Right hindlimb (tissue), 1 donor: ENCODE data around the gene CTRB1.
"Not testable (repeated sequence)": the region's sequence is repeated elsewhere in the genome, so short reads cannot be mapped to it uniquely, and the experiment has no call there.

ENCODE experiments used
- DNase-seq: peaks from one replicate; pipeline ENCODE4 v3.0.0-alpha.2; 2018

Gene CTRB1

DNA sequence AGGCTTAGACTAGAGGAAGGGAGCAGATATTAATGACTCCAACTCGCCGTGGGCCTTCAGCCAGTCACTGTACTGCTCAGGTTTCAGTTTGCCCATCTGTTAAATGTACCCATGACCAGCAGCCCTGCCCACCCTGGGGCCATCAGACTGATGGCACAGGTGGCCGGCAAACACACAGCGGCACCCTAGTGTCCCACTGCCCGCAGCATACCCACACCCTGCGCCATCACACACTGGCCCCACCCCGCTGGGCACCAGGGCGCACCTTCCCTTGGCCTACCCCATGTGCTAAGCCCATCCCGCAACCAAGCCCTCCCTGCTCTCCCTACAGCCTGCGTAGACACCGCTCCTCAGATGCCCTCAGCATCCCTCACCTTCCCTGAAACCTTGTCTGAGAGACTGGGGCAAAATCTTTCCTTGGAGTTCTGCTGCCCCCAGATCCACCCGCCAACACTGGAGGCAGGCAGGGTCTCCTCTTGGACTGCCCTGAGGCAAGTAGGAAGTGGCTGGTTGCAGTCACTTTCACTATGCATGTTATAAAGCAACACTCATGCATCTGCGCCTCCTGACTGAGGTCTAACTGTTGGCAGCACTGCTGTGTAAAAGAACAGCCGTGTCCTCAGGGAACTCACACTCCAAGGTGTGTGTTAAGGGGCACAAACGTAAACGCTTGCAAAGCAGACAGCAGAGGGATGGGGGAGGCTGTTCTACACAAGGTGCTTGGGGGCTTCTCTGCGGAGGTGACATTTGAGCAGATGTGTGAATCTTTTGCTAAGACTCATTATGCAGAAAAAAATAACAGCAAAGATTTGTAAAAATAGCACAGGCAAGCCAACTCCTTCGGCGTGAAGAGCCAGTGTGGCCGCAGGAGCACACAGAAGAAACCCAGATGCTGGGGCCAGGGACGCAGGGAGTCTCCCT is 39.4 kb downstream of the CTRB1 start:
- no peak for DNase-seq

DNA sequence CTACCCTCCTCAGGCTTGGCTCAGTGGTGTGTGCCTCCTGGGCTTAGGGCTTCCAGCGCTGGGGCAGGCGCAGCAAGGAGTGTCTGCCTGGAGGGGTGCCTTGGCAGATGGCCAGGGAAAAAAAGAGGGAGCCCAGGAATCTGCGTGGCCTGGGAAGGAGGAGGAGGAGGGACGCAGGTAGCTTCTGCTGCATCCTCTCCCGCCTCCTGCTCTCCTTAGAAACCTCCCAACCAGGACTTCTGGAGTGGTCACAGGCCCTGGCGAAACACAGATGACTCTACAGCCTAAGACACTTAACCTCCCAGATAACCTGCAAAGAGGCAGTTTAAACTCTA is 40.0 kb downstream of the CTRB1 start:
- no peak for DNase-seq

DNA sequence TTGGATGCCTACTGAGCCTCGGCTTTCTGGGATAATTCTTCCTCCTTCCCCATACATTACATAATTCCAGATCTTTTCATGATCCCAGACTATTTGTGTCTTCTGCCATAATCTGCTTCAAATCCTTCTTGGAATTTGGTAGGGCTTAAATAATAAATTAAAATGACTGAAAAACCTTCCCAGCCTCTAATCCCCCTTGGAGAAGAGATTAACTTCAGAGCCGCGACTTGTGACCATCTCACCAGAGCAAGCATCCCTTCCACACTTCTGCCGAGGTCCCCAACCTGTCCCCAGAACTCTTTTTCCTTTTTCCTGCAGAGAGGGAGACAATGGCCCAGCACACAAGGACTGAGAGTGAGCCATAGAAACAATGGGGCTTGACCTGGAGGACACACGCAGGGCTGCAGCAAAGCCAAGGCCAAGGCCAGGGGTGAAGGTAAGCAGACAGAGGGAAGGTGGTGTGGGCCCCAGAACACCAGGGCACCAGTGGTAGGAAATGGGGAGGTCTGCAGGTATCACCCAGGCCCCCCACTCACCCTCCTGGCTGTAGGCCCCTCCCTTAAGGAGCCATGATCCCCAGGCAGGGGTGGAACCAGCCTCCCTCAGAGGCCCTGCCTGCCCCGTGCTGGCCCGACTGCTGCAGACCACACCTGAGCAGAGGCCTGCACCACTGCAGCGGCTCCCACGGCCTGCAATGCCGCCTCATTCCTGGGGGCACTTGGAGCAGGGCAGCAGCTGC is 42.2 kb downstream of the CTRB1 start:
- no peak for DNase-seq

DNA sequence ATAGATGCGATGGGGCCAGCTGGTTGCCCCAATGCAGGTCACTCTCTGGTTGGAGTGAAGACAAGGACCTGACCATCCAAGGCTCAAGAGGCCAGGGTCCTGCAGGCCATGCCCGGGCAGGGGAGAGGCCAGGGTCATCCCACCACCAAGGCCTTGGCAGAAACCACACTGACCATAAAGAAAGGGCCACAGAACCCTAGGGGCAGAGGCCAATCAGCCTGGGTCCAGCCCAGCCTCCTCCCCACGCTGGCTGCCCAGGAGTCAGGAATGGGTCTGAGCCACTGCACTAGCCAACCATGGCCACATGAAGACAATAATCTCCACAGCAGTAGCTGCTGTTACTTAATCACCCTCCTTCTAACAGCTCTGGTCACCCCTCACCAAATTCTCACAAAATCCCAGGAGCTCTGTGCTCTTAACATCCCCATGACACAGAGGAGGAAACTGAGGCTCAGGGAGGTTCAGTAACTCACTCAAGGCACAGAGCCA is 42.8 kb downstream of the CTRB1 start:
- no peak for DNase-seq

DNA sequence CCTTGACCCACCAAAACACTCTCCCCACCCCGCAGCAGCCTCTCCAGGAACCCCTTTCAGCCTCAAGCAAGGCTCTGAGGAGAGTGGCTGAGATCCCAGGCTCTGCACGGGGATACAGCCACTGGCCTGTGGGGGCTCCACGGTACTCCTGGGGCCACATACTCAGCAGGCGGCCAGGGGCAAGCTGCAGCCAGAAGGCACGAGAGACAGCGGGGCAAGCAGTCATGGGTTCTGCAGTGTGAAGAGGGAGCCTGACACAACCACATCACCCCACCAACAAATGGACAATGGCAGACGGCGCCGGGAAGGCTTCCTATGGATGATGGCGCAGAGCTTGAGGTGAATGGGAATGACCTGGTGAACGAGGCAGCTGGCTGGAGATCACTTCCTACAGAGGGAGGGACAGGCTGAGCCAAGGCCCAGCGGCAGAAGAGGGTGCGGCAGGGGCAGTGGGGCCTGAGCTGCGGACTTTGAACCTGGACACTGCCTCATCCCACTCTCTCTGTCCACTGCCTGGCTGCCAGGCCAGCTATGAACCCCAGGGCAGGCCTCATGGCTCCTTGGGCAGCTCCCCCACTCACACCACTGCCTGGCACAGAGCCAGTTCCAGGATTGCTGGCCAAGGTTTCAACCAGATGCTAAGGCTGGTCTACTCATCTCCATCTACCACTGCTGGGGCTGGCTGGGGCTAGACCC is 43.5 kb downstream of the CTRB1 start:
- DNase-seq = no peak

DNA sequence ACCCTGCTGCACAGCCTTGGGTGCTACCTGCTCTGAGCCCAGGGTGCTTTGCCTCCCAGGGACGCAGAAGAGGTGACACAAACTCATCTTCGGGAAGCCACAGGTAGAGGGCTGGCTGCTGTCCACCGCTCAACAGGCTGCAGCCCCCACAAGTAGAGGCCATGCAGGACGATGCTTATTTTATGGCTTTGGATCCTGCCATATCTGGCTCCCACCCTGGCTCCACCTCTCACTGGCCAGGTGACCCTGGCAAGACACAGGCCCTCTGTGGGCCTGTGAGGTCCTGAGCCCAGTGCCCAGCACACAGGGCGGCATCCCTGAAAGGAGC is 44.0 kb downstream of the CTRB1 start:
- no peak for DNase-seq

DNA sequence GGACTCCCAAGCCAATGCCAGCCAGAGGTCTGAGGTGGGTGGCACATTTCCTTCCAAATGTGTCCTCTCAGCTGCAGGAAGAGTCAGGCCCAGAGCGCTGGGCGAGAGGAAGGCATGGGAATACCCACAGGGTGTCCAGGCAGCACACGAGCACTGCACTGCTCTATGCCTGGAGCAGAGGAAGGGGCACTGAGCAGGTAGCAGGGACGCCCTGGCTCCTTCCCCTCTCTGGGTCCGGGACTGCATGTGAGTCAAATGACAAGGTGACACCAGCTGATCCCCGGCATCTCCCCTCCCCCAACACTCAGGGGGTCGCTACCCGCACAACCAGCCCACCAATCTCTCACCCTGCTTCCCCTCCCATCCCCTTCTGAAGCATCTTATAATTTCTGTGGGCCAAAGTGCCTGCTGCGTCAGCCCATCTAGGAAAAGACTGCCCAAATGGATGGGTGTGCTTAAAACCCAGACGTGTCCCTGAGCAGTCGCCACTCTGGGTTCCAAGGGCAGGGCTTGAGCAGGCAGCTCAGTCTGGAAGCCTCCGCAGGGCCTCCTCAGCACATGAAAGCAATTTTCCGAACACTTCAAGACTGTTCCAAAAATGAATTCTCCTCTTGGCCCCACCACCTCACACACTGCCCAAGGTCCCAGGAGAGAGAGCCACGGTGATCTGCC is 44.6 kb downstream of the CTRB1 start:
- DNase-seq = no peak

DNA sequence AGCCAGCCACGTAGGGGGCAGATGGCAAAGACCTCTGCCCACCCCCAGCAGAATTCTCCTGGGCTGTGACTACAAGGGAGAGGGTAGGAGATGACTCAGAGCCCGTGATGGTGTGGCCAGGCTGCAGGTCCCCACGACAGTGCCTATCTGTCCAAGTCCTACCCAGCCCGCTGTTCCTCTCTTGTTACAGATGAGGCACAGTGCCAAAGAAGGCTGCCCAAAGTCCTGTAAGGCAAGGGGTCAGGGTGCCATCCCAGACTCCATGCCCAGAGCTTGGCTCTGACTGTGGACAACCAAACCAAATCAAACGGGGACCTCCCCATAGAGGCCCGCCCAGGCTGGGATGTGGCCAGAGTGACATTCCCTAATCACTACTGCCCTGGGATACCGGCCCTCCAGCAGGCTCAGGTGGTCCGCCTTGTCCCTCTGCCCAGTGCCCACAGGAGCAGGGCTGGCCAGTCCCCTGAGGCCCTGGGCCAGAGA is 45.2 kb downstream of the CTRB1 start:
- DNase-seq = no peak

DNA sequence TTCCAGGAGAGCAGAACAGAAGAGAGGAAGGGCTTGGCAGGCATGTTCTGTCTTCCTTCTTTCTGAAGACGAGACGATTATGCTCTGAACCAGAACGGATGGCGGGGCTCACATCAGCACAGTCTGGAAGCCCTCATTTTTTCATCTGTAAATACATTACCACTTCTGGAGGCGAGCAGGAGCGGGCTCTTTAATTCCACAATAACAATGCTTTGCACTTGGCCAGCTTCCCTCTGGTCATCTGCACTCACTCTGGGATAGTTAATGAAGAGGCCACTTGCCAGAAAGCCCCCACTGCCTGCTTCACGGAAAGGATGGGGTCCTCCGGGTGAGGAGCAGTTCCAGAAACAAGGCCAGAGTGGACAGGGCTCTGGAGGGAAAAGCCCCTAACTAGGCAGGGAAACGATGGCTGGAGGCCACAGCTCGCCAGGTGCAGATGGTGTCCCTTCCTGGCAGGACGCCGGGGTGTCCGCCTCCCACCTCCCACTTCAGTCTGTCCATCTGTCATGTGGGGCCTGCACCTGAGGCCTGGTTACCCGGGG is 45.7 kb downstream of the CTRB1 start:
- DNase-seq = peak; percentile 76

DNA sequence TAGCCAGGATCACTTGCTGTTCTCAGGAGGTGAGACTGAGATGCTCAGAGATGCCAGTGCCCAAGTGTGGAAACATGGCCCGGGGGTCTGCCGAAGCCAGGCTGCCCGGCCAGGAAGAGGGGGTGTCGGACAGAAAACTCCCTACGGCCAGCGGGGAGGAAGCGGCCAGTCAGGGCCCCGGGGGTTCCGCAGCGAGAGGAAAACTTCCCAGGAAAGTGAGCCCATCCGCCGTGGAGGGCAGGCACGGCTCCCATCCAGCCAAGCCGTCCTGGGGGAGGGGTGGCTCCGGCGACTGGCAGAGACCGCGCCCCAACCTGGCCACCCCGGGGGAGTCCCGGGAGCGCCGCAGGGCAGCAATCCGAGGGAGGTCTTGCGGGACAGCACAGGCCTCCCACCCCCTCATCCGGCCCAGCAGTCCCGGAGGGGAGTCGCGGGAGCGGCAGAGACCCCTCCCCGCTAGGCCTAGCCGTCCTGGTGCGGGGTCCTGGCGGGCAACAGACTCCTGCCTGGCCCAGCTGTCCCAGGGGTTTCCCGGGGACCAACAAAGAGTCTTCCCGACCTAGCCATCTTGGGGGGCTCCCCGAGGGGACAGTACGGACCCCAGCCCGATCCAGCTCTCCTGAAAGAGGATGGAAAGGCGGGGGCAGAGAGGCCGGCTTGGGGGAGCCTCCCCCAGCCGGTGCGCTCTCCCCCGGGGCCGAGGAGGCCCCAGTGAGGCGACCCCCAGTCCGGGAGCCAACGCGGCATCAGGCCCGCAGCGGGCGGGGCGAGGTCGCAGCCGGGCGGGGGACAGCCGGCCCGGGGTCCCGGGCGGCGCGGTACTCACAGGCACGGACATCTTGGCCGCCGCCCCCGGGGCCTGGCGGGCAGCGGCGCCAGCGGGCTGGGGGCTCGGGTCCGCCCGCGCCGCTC is 46.5 kb downstream of the CTRB1 start:
- peak; percentile 63 for DNase-seq

DNA sequence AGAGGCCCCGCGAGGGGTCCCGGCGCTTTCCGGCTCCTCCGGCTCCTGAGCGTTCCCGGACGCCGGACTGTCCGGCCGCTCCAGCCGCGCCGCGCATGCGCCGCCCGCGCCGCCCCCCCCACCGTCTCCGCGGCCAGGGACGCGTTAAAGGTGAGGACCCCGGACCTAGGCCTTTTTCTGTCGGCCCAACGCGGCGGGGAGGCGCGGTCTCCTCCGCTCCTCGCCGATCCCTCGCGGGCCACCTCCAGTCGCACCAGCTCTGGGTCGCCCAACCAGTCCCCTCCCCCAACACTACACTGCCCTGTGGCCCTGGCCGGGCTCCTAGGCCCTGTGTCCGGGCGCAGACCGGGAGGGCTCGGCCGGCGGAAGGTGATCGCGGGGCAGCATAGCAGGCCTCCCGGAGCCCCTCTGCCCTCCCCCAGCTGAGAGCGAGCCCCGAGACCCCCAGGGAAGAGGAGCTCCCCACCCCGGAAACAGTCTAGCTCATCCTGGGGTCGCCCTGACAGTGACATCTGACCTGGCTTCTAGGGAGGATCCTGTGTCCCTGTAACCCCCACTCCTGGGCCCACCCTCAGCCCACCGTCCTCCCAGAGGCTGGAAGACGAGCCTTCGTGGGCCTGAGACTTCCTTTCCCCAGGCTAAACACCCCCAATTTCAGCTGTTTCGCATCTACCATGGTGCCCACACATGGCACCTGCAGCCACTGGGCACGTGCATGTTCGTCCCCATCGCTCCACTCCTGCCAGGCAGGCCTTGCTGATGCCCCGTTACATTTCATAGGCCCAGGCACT is 47.3 kb downstream of the CTRB1 start:
- DNase-seq = peak; percentile 88

DNA sequence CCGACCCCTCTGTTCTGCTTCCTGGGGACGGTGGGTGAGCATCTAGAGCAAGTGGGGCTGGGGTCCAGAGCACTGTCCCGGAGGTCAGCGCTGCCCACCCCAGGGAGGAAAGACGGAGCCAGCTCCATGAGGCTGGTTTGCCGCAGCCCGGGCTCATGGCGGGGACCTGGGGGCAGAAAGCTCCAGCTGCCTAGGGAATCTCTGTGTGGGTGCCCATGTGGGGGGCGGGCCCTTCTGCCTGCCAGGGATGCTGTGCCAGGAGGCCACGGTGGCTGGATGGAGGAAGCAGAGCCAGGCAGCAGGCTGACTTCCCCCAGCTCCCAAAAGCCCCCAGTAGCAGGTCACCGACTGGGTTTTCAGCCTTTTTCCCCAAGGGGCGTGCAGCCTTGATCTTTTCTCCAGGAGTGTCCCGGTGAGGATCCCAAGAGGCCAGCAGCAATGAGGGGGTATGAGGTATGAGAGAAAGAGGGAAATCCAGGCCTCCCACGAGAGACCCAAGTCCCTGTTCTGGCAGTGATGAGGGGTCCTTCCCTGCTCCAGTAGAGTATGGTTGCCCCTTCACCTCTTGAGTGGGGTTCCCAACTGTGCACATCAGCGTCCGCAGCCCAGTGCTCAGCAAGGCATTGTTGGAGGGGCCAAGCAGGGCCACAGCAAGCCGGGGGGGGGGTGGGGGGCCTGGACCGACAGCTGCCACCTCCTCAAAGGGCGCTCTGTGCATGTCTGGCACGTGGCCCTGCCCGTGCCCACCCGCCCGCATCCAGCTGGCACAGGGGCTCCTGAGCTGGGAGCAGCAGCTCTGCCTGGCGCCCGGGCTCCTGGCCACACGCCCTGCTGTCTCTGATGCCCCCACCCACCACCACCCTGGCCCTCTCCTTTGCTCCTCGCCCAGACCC is 48.2 kb downstream of the CTRB1 start:
- DNase-seq = peak; percentile 65

DNA sequence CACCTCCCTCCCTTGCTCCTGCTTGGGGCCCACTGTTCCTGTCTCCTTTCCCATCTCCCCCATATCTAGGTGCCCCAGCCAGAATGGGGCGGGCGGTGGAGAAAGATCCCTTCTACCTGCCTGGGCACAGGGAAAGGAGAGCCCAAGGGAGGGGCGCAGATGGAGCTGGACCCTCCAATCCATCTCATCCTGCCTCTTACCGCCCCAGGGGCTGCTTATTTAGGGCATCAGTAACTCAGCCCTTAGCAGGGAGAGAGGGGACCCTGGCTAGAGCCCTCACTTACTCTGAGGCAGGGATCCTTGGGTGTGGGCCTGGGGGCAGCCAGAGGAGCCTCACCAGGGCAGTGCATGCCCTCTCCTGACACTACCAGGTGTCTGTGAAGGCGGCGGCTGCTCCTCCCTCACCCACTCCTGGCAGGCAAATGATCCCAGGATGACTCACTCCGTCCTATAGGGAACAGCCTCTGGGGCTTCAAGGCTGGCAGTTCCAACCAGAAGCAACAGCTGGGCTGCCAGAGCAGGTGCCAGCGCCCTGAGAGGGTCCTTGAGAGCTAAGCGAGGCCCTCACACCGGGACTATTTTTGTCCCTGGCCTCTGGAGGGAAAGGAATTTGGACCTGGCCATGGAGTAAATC is 49.0 kb downstream of the CTRB1 start:
- peak; percentile 67 for DNase-seq

DNA sequence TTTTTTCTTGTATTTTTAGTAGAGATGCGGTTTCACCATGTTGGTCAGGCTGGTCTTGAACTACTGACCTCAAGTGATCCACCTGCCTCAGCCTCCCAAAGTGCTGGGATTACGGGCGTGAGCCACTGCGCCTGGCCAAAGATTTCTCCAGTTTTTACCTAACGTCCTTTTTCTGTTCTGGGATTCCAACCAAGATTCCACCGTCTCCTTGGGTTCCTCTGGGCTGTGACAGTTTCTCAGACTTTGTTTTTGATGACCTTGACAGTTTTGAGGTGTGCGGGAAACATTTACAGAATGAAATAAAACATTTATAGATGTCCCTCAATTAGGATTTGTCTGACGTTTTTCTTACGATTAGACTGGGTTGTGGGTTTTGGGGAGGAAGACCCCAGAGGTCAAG is 50.6 kb downstream of the CTRB1 start:
- not testable (repeated sequence) for DNase-seq

DNA sequence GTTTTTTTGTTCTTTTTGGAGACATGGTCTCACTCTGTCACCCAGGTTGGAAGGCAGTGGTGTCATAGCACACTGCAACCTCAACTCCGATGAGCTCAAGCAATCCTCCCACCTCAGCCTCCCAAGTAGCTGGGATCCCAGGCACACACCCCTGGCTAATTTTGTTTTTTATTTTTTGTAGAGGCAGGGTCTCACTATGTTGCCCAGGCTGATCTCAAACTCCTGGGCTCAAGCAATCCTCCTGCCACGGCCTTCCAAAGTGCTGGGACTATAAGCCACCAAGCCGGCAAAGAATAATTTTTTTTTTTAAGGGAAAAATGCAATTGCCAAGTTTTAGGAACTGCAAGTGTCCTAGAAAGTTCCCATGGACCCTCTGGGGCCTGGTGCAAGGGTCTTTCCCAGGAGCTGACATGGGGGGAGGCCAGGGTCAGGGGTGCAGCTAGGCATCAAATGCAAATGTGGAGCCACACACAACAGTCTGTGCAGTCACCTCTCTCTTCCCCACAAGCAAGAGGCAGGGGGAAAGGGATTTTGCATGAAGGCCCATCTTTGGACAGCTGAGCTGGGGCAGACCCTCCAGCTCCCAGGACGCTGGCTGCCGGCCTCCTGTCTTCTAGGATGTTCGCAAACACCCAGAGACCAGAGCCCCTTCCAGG is 52.8 kb downstream of the CTRB1 start:
- DNase-seq = no peak

DNA sequence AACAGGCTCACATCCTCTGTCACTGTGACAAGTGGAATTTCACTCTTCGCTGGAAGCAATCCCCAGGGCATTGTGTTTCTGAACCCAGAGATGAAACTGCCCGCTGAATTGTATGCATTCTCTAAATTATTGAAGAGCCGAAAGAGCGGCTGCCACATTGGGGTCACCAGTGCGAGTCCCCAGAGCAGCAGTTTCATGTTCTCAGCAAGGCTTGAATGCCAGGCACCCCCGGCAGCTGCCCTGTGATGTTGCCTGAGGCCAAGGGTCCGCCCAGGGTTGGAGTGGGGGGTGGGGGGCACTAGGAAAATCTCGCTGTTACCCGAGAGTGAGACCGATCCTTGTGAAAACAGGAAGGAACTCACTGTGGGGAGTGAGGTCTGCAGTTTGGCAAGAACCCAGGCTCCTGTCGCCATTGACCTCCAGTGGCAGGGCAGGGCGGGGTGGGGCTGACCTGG is 53.3 kb downstream of the CTRB1 start:
- no peak for DNase-seq

DNA sequence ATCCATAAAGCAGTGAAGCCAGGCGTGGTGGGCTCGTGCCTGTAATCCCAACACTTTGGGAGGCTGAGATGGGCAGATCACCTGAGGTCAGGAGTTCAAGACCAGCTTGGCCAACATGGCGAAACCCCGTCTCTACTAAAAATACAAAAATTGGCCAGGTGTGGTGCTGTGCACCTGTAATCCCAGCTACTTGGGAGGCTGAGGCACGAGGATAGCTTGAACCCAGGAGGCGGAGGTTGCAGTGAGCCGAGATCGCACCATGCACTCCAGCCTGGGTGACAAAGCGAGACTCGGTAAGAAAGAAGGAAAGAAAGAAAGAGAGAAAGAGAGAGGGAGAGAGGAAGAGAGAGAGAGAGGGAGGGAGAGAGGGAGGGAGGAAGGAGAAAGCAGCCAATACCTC is 53.8 kb downstream of the CTRB1 start:
- not testable (repeated sequence) for DNase-seq
